Stomach (tissue), 9 donors: Measurements from ENCODE around the gene ATP8A1. TPM values are rescaled to one million over a fixed set of nuclear protein-coding genes. Genes with fewer than 3 reads are reported as not detected.

Experiments
- DNase-seq, 2 donors: peaks; one replicate each; pipeline versions ENCODE4 v3.0.0 to v3.0.0-alpha.2; 2013 to 2019
- H3K27ac ChIP-seq, 5 donors: fragments of 200-600 bp in 4 of 5; sonication (generic) in 4 of 5; one replicate each; pipeline ENCODE4 v1.5.1; 2013 to 2019; ENCODE audit warnings: mild to moderate bottlenecking in 1 of 5, moderate library complexity in 1 of 5
- H3K27me3 ChIP-seq, 3 donors: fragments of 200-600 bp; sonication (generic); one replicate each; pipeline ENCODE4 v1.5.1; 2017 to 2019; ENCODE audit warnings: mixed run types in 1 of 3
- H3K36me3 ChIP-seq, 4 donors: fragments of 200-600 bp; sonication (generic); 1 replicate in 3 of 4; 2 replicates in 1 of 4; pipeline ENCODE4 v1.5.1; 2016 to 2019
- H3K4me1 ChIP-seq, 4 donors: fragments of 200-600 bp; sonication (generic); one replicate each; pipeline ENCODE4 v1.5.1; 2016 to 2019
- H3K4me3 ChIP-seq, 4 donors: fragments of 200-600 bp; sonication (generic) in 3 of 4; one replicate each; pipeline ENCODE4 v1.5.1; 2016 to 2019; ENCODE audit warnings: mild to moderate bottlenecking in 1 of 4
- H3K9me3 ChIP-seq, 4 donors: fragments of 200-600 bp; sonication (generic); one replicate each; pipeline ENCODE4 v1.5.1; 2016 to 2019
- EP300 ChIP-seq: sonication (generic); formaldehyde crosslinking; IDR thresholded peaks from one replicate; pipeline ENCODE4 v1.6.1; 2017; ENCODE audit warnings: antibody characterized with exemption
- POLR2A ChIP-seq, 4 donors: fragments of 450-650 bp; IDR thresholded peaks; one replicate each; pipeline ENCODE4 v1.6.1; 2016; ENCODE audit warnings: antibody characterized with exemption in 4 of 4, control low read depth in 2 of 4, mild to moderate bottlenecking in 1 of 4, moderate library complexity in 1 of 4
- POLR2AphosphoS5 ChIP-seq, 3 donors: sonication (generic); formaldehyde crosslinking; IDR thresholded peaks; one replicate each; pipeline ENCODE4 v1.6.1; 2016; ENCODE audit warnings: antibody characterized with exemption in 3 of 3
- WGBS, 5 donors: extraction: QIAGEN DNeasy Blood & Tissue Kit in 3 of 5; methylation state at CpG; one replicate each; pipeline versions ENCODE4 v1.1.5 to v1.1.7; 2013 to 2018; 5-methylcytosine and 5-hydroxymethylcytosine counted together
- intact Hi-C: fragments of 100-400 bp; cut with DNase I; formaldehyde crosslinking; loops from one replicate; pipeline ENCODE4 v1.15.1; 2023; ENCODE audit warnings: low total_unique reads
- polyA plus RNA-seq, 3 donors: library from polyadenylated mRNA; stranded (reverse); fragments of 200-250 nt; gene quantifications; one replicate each; pipeline ENCODE4 v1.2.3, GENCODE V29; 2013
- total RNA-seq, 5 donors: library from RNA; depleted of rRNA; stranded (reverse); fragments of >200 nt; gene quantifications; one replicate each; pipeline versions ENCODE4 v1.1.0 to v1.2.3, GENCODE V29; 2014 to 2016
- TF ChIP-seq, protein P1 (sequence below), 7 experiments: fragments of 450-650 bp in 4 of 7; fragments of 200-600 bp in 3 of 7; sonication (generic) in 3 of 7; IDR thresholded peaks; one replicate each; pipeline ENCODE4 v1.5.1; 2016 to 2019; ENCODE audit warnings: antibody characterized with exemption in 7 of 7, control low read depth in 2 of 7, mild to moderate bottlenecking in 1 of 7
- donor health status: healthy with polysubstance abuse.
- donor health status: Bipolar disorder and iron deficiency.
- donor health status: healthy.

Gene ATP8A1
- total and polyA plus RNA-seq, 8 donors, result 2.6 to 104 (median 33.2) TPM

DNA sequence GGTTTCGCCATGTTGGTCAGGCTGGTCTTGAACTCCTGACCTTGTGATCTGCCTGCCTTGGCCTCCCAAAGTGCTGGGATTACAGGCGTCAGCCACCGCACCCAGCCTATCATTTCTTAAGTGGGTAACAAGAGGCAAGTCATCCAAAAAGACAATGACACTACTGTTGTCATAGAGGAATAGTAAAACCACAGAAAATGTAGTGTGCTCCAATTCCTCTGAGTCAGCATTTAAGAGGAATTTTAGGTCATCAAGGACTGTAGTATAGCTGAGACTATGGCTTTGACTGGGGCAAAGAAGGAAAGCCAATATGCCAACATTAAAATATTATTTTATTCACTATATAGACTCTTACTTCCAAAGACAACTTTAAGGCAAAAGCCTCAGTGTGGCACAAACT, 48.4 kb downstream of the ATP8A1 start:
- TF ChIP-seq EP300 (no peak), POLR2AphosphoS5 (IDR thresholded peaks at IDR 0.05) (no peak)
- TF ChIP-seq, protein P1, sequence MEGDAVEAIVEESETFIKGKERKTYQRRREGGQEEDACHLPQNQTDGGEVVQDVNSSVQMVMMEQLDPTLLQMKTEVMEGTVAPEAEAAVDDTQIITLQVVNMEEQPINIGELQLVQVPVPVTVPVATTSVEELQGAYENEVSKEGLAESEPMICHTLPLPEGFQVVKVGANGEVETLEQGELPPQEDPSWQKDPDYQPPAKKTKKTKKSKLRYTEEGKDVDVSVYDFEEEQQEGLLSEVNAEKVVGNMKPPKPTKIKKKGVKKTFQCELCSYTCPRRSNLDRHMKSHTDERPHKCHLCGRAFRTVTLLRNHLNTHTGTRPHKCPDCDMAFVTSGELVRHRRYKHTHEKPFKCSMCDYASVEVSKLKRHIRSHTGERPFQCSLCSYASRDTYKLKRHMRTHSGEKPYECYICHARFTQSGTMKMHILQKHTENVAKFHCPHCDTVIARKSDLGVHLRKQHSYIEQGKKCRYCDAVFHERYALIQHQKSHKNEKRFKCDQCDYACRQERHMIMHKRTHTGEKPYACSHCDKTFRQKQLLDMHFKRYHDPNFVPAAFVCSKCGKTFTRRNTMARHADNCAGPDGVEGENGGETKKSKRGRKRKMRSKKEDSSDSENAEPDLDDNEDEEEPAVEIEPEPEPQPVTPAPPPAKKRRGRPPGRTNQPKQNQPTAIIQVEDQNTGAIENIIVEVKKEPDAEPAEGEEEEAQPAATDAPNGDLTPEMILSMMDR (IDR thresholded peaks at IDR 0.05), result no peak

DNA sequence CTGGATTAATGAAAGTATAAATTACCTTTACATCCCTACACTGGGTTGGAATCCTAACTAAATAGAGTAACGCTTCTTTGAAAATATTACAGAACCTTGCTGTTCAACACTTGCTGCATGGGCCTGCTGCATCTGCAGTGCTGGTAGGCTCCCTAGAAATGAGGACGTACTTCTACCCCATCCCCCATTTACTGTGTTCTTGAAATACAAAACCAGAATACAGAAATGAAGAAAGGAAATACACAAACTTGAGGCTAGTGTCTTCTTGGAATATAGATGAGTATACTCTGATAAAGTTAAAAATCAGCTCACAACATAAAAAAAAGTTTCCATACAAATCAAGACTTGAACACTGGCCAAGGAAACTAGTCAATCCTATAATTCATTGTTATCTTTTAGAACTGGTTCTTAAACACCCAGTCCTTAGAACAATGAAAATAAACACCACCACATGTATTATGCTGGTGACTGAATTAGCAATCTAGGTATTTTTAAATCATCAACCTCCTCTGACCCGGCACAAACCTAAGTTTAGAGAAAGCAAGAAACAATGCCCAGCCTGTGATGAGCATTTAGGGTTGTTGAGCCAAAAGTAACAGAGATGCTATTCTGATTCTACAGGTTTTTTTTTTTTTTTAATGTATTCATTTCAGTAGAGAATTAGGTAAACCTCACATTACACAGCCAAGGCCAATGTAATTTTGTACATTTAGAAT, 49.7 kb downstream of the ATP8A1 start:
- intact Hi-C loops, result no loop called here
- Histone ChIP-seq H3K4me1 (peaks cover 0 to 16% (median 0%) of the 10 kb centered on the region in 4 donors), H3K27me3 (no peaks in the 10 kb centered on the region), H3K27ac (no peak overlapping the region), H3K9me3 (no peaks in the 10 kb centered on the region), H3K36me3 (peaks cover 0 to 11% (median 3%) of the 10 kb centered on the region in 4 donors), H3K4me3 (no peak overlapping the region)
- no peak for DNase-seq
- TF ChIP-seq POLR2A (IDR thresholded peaks at IDR 0.05) (no peak), EP300 (no peak), POLR2AphosphoS5 (IDR thresholded peaks at IDR 0.05) (no peak)
- TF ChIP-seq, protein P1 (IDR thresholded peaks at IDR 0.05), result no peak
- 43 to 73% (median 69%) methylated on average over 3 of the region's 3 CpGs for WGBS, 5 donors

More for the DNA sequence above, 48.4 kb downstream of the ATP8A1 start:
- peaks cover 0 to 16% (median 0%) of the 10 kb centered on the region in 4 donors for H3K4me1 ChIP-seq
- no peak overlapping the region for H3K27ac ChIP-seq
- no peak for DNase-seq
- no peak overlapping the region for H3K4me3 ChIP-seq
- H3K36me3 ChIP-seq, result peaks cover 0 to 12% (median 3%) of the 10 kb centered on the region in 4 donors
- intact Hi-C loops, result no loop called here
- 86 to 97% (median 96%) methylated on average over 2 to 3 of the region's 3 CpGs for WGBS, 5 donors
- no peaks in the 10 kb centered on the region for H3K9me3 ChIP-seq
- no peaks in the 10 kb centered on the region for H3K27me3 ChIP-seq

DNA sequence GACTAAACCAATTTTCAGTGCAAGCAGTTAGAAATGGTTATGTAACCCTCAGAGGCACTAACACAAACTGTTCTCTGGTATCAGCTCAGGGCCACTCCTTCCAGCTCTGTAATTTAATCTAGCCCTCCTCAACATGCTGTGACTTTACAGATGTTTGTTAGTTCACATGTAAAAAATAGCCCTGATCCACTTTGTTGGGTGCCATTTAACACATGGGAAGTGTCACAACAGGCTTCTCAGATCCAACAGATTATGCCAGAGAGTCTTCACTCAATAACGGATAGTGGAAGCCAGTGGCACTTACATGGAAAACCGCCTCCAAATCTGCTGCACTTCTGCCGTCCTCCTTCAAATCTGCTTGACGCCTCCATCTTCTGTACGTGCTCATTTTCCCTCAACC, 51.6 kb downstream of the ATP8A1 start:
- 77 to 92% (median 84%) methylated on average over 5 of the region's 5 CpGs for WGBS, 5 donors
- H3K9me3 ChIP-seq, result no peaks in the 10 kb centered on the region
- no peak for DNase-seq
- H3K4me3 ChIP-seq, result no peak overlapping the region
- intact Hi-C loops, result no loop called here
- no peaks in the 10 kb centered on the region for H3K27me3 ChIP-seq
- peaks cover 0 to 16% (median 0%) of the 10 kb centered on the region in 4 donors for H3K4me1 ChIP-seq
- TF ChIP-seq, protein P1 (IDR thresholded peaks at IDR 0.05), result no peak
- TF ChIP-seq EP300 (no peak), POLR2A (IDR thresholded peaks at IDR 0.05) (no peak), POLR2AphosphoS5 (IDR thresholded peaks at IDR 0.05) (no peak)
- no peaks in the 10 kb centered on the region for H3K36me3 ChIP-seq
- no peak overlapping the region for H3K27ac ChIP-seq

DNA sequence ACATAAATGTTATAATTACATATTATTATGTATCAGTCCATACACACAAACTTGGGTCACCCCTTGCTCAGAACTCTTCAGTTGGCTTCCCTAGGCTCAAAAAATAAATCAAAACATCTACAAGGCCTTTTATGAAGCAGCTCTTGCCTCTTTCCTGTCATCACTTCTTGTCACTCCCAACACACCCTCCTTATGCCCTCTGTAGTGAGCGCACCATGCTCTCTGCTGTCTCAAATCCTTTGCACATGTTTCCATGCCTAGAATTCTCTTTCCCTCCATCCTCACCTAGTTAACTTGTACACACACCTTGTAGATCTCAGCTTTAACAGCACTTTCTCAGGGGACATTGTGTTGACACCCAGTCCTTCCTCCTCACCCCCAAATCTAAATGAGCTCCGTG, 53.0 kb downstream of the ATP8A1 start:
- intact Hi-C loops, result no loop called here
- Histone ChIP-seq H3K27me3 (no peaks in the 10 kb centered on the region), H3K36me3 (no peaks in the 10 kb centered on the region), H3K4me3 (no peak overlapping the region), H3K4me1 (peaks cover 0 to 16% (median 0%) of the 10 kb centered on the region in 4 donors), H3K27ac (no peak overlapping the region), H3K9me3 (no peaks in the 10 kb centered on the region)
- WGBS, 5 donors, result 91 to 95% (median 95%) methylated on average over 2 of the region's 2 CpGs
- TF ChIP-seq POLR2AphosphoS5 (IDR thresholded peaks at IDR 0.05) (no peak), EP300 (no peak), POLR2A (IDR thresholded peaks at IDR 0.05) (no peak)
- TF ChIP-seq, protein P1 (IDR thresholded peaks at IDR 0.05), result no peak
- no peak for DNase-seq
